LNCaP clone FGC (cell line): ENCODE results near the gene GFAP.
"Not testable (repeated sequence)": the region's sequence is repeated elsewhere in the genome, so short reads cannot be mapped to it uniquely, and the experiment has no call there.

ENCODE experiments used
- DNase-seq: peaks from one replicate; pipeline ENCODE4 v3.0.0-alpha.2; 2011; ENCODE audit warnings: low read depth
- H3K4me3 ChIP-seq: 2 replicates; pipeline ENCODE4 v1.5.1; 2011; ENCODE audit warnings: mild to moderate bottlenecking, low read depth, low read length, control low read depth
- CTCF ChIP-seq: IDR thresholded peaks from 2 replicates; pipeline ENCODE4 v1.5.1; 2012; ENCODE audit warnings: mild to moderate bottlenecking; ENCODE audit not compliant: control insufficient read depth, insufficient read depth; ENCODE audit errors: extremely low read depth

GFAP gene

GRCh38 chr17:44952946-44953475 lies 37.7 kb upstream of the GFAP start:
- no peak for TF ChIP-seq CTCF
- DNase-seq, result no peak
- H3K4me3 ChIP-seq, result no peak overlapping the region

DNA sequence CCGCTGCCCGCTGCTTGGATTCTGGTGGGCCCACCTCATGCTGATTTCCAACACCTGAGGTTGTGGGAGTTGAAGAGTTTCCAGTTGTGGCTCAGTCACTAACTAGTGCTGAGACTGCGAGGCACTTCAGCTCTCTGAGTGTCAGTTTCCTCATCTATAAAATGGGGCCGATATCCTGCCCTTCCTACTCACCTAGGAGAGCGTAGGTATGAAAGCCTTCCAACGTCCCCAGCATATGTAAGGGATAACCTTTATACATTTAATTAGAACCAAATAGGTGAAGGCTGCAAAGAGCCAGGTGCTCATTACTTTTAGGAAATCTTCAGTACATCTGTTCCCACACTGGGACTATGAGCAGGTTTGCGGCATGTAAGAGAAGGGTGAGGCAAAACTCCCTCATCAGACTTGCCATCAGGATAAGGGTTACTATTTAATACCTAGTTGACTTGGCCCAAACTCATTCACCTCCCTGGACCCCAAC lies 33.1 kb upstream of the GFAP start:
- no peak for DNase-seq
- no peak for TF ChIP-seq CTCF
- peak overlapping the region; percentile 98 for H3K4me3 ChIP-seq

- TF ChIP-seq CTCF, result no peak
- DNase-seq, result peak; percentile 92
- peak within 1 kb of the TSS; percentile 98 for H3K4me3 ChIP-seq
Observed at GRCh38 chr17:44947461-44948314, 32.4 kb upstream of the GFAP start, which contains the start of gene KIF18B. TSS of gene KIF18B (minus strand) at chr17:44947773. CDS start at chr17:44936344, 11,429 bp downstream.

DNA sequence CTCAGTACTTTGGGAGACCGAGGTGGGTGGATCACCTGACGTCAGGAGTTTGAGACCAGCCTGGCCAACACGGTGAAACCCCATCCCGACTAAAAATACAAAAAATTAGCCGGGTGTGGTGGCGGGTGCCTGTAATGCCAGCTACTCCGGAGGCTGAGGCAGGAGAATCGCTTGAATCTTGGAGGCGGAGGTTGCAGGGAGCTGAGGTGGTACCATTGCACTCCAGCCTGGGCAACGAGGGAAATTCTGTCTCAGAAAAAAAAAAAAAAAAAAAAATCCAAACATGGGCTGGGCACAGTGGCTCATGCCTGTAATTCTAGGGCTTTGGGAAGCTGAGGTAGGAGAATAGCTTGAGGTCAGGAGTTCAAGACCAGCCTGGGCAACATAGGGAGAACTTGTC lies 30.4 kb upstream of the GFAP start:
- not testable (repeated sequence) for H3K4me3 ChIP-seq, DNase-seq

DNA sequence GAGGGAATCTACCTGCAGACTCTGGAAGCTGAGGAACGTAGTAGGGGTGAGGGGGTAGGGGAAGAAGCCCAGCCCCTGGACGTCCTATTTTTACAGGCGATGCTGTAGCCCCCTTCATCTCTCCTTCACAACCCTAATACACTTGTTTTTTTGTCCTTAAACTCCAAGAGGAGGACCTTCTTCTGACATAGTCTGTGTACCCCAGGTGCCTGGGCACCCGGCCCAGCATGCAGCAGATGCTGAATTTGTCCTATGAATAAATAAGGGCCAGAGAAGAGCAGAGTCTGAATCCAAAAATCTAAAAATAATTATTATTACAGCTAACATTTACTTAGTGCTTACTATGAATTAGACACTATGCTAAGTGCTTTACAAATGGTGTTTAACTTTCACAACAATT lies 27.2 kb upstream of the GFAP start:
- no peak for TF ChIP-seq CTCF
- no peak for DNase-seq
- H3K4me3 ChIP-seq, result no peak overlapping the region

DNA sequence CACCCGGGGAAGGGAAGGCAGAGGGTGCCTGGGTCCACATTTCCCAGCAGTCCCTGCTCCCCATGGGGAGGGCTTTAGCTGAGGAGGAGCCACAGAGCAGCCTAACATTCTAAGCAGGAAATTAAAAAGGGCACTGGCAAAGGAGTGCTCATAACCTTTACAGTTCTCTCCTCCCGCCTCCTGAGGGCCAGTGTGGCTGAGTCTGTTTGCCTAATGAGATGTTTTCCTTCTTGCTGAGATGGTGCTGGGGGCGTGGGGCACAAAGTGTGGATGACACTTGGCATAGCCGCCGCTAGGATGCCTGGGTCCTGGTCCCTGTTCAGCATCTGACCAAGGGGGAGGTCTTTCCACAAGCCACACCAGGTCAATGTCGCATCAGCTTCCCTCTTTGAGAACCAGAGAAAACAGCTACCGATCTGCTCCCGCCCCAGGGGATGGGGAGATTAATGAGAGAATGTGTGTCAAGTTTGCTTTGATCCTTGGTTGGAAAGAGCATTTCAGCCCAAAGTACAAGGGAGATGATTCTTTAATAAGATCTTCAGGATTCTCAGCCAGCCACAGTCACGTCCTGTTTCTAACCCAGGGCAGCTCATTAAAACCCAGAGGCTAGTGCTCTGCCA lies 26.5 kb upstream of the GFAP start:
- DNase-seq, result no peak
- no peak for TF ChIP-seq CTCF
- H3K4me3 ChIP-seq, result no peak overlapping the region

- no peak for DNase-seq
- no peak for TF ChIP-seq CTCF
- H3K4me3 ChIP-seq, result no peak overlapping the region
Observed at GRCh38 chr17:44940768-44941167, 25.5 kb upstream of the GFAP start.
